SKM-1 (cell line): ENCODE results near the gene CNGA2.

ENCODE experiments used
- DNase-seq: peaks from one replicate; lab custom pipeline; 2025; ENCODE audit not compliant: unreplicated experiment; lab: John Stamatoyannopoulos, UW

Gene CNGA2

GRCh38 chrX:151793886-151794285 lies 59.3 kb downstream of the CNGA2 start:
- DNase-seq = no peak
